T-helper 1 cell treated with Interleukin-12 subunit alpha and Interleukin-12 subunit beta and Interleukin-4 antibody, amounts not matched to agents 30 ng/mL and 1 ng/mL, for 36 hours (primary cell): ENCODE measurements around the gene LUZP1. TPM values are rescaled to one million over a fixed set of nuclear protein-coding genes. Genes with fewer than 3 reads are reported as not detected.
"Not testable (repeated sequence)": the region's sequence is repeated elsewhere in the genome, so short reads cannot be mapped to it uniquely, and the experiment has no call there.

ENCODE experiments used
- intact Hi-C: fragments of 100-400 bp; cut with micrococcal nuclease; formaldehyde crosslinking; loops from one replicate; pipeline ENCODE4 v1.15.1; 2024
- total RNA-seq: library from RNA; stranded (reverse); gene quantifications from 2 replicates; pipeline ENCODE4 v1.2.3, GENCODE V29; 2022

Gene LUZP1
- 23.2 and 25.8 TPM in 2 replicates for total RNA-seq

GRCh38 chr1:23168445-23169194 is at the start of gene LUZP1:
Gene LUZP1, minus strand, starts transcription at chr1:23168856.
- intact Hi-C loops: loop anchor here (1.0 to 10.0 kb wide), 7 partner anchors 9 to 200 kb away; partner anchors contain the start of genes HNRNPR and KDM1A

GRCh38 chr1:23217421-23218115 is 48.9 kb upstream of the LUZP1 start, which contains the start of gene HTR1D:
Gene HTR1D, minus strand, starts transcription at chr1:23217502. Its CDS starts 23,283 bp downstream, at chr1:23194219.
- intact Hi-C loops: no loop called here

- intact Hi-C loops: no loop called here
These were observed 48.2 kb upstream of the LUZP1 start for GRCh38 chr1:23216771-23217420.

- intact Hi-C loops: no loop called here
These were observed 47.2 kb upstream of the LUZP1 start for GRCh38 chr1:23215751-23216449.

- intact Hi-C loops: no loop called here
These were observed 46.6 kb upstream of the LUZP1 start for GRCh38 chr1:23215291-23215690.

- intact Hi-C loops: no loop called here
These were observed 46.0 kb upstream of the LUZP1 start for GRCh38 chr1:23214640-23215039.

GRCh38 chr1:23211955-23212354 is 43.3 kb upstream of the LUZP1 start:
- intact Hi-C loops: no loop called here

- intact Hi-C loops: no loop called here
These were observed 42.3 kb upstream of the LUZP1 start for GRCh38 chr1:23210963-23211362.

- intact Hi-C loops: no loop called here
These were observed 41.7 kb upstream of the LUZP1 start for GRCh38 chr1:23210351-23210785.

- intact Hi-C loops: no loop called here
These were observed 41.1 kb upstream of the LUZP1 start for GRCh38 chr1:23209770-23210169.

GRCh38 chr1:23208527-23208926 is 39.9 kb upstream of the LUZP1 start:
- intact Hi-C loops: no loop called here

GRCh38 chr1:23207733-23208132 is 39.1 kb upstream of the LUZP1 start:
- intact Hi-C loops: not testable (repeated sequence)

- intact Hi-C loops: no loop called here
These were observed 33.6 kb upstream of the LUZP1 start for GRCh38 chr1:23202263-23202749.

GRCh38 chr1:23200883-23201282 is 32.2 kb upstream of the LUZP1 start:
- intact Hi-C loops: no loop called here

- intact Hi-C loops: no loop called here
These were observed 29.7 kb upstream of the LUZP1 start for GRCh38 chr1:23198373-23198772.

- intact Hi-C loops: no loop called here
These were observed 28.1 kb upstream of the LUZP1 start for GRCh38 chr1:23196627-23197328.

- intact Hi-C loops: no loop called here
These were observed 25.7 kb upstream of the LUZP1 start for GRCh38 chr1:23194119-23194984.

- intact Hi-C loops: no loop called here
These were observed 24.9 kb upstream of the LUZP1 start for GRCh38 chr1:23193391-23194118.

- intact Hi-C loops: no loop called here
These were observed 22.5 kb upstream of the LUZP1 start for GRCh38 chr1:23191199-23191598.
